Measurements from ENCODE around the gene AKAP1.

AKAP1 gene

GRCh38 chr17:57114085-57114673, 29.1 kb downstream of the AKAP1 start:
- peak; percentile 38 for DNase-seq (ENCODE audit: low read depth)
- no peak overlapping the region for H3K4me3 ChIP-seq (ENCODE audit: low read depth, low read length)
- TF ChIP-seq CTCF (conservative IDR thresholded peaks at IDR 0.05; ENCODE audit: low read depth, low read length): peak; percentile 85

DNA sequence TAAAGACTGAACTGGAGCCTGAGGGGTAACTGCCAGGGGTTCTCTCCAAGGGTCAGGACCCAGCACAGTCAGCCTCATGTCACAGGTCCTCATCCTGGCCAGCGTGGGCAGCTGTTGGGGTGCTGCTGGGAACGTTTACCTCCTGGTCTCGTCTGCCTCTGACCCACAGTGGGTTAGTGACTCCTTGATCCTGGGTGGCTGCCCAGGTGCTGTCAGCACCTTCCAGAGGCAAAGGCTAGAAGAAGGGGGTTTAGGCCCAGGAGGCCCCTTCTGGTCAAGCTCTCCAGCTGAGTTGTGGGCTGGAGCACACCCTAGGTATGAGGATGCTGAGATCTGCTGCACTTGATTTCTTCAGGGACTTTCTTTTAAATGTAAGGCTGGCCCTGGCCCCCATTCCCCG, 30.3 kb downstream of the AKAP1 start:
- TF ChIP-seq CTCF (conservative IDR thresholded peaks at IDR 0.05; ENCODE audit: low read depth, low read length): no peak
- DNase-seq (ENCODE audit: low read depth): peak; percentile 63
- no peak overlapping the region for H3K4me3 ChIP-seq (ENCODE audit: low read depth, low read length)

DNA sequence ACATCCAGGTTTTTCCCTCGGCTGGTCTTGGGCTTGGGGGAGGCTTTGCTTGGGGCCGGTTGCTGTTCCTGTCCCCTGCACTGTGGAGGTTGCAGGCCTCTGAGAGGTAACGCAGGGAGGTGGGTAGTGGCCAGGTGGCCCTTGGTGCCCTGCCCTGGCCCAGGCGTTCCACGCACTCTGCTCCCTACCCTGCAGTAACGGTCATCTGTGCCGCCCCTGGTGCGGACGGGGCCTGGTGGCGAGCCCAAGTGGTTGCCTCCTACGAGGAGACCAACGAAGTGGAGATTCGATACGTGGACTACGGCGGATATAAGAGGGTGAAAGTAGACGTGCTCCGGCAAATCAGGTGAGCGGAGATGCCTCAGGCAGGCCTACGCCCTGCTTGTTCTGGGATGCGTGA, 30.9 kb downstream of the AKAP1 start:
- H3K4me3 ChIP-seq (ENCODE audit: low read depth, low read length): no peak overlapping the region
- no peak for DNase-seq (ENCODE audit: low read depth)
- TF ChIP-seq CTCF (conservative IDR thresholded peaks at IDR 0.05; ENCODE audit: low read depth, low read length): no peak

GRCh38 chr17:57117798-57118197, 32.8 kb downstream of the AKAP1 start:
- H3K4me3 ChIP-seq (ENCODE audit: low read depth, low read length): no peak overlapping the region
- no peak for TF ChIP-seq CTCF (conservative IDR thresholded peaks at IDR 0.05; ENCODE audit: low read depth, low read length)
- no peak for DNase-seq (ENCODE audit: low read depth)

GRCh38 chr17:57120814-57121213, 35.8 kb downstream of the AKAP1 start:
- no peak overlapping the region for H3K4me3 ChIP-seq (ENCODE audit: low read depth, low read length)
- DNase-seq (ENCODE audit: low read depth): no peak
- no peak for TF ChIP-seq CTCF (conservative IDR thresholded peaks at IDR 0.05; ENCODE audit: low read depth, low read length)

DNA sequence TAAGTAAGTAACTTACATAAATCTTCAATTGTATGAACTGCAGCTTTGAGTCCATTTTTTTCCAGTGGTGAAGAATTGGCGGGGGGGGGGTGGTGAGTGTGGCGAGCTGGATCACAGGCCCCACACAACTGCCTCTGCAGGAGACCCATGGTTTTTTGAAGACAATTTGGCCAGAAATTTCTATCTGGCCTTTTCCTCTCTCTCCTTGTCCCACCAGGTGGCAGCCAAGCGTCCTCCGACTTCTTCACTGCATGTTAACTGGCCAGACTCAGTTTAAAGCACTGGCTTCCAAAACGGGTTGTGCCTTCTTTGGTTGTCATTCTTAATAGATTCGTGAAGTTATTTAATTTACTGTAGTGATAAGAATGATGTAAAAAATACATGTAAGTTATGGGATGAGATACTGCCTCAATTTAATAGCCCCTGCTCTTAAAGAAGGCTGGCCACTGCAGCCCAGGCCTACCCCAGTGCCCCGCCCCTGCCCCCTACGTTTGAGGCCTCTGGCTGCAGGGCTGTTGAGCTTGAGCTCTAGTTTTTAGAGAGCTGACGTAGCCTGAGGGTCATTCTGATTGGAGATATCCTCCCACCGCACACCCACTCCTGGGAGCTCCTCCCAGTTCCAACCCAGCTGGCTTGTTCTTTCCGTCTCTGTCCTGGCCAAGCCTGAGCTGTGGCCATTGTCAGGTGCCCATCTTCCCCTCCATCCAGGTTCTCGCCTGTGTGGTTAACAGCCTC, 36.4 kb downstream of the AKAP1 start:
- TF ChIP-seq CTCF (conservative IDR thresholded peaks at IDR 0.05; ENCODE audit: low read depth, low read length): peak; percentile 86
- DNase-seq (ENCODE audit: low read depth): peak; percentile 73

DNA sequence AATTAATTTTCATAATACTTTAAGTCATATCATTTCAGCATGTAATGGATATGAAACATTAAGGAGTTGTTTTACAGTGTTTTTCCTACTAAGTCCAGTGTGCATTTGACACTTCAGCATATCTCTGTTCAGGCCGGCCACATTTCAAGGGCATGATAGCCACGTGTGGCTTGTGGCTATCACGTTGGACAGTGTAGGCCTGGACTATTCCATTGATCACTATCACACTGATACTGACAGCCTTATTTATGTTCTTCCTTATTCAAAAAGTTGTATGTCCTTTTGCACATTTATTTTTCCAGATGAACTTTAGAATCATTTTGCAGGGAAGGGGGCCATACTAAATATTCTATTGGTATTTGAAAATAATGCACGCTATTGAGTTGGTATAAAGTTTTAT, 39.0 kb downstream of the AKAP1 start:
- DNase-seq (ENCODE audit: low read depth): no peak
- no peak overlapping the region for H3K4me3 ChIP-seq (ENCODE audit: low read depth, low read length)
- no peak for TF ChIP-seq CTCF (conservative IDR thresholded peaks at IDR 0.05; ENCODE audit: low read depth, low read length)

More for the DNA sequence above, 36.4 kb downstream of the AKAP1 start:
- H3K4me3 ChIP-seq (ENCODE audit: low read depth, low read length): no peak overlapping the region

Data from choroid plexus epithelial cell (primary cell).